Measurements from ENCODE around the gene LIMD2. TPM values are rescaled to one million over a fixed set of nuclear protein-coding genes. Genes with fewer than 3 reads are reported as not detected.

LIMD2 gene
- total RNA-seq, 4 donors from 2014 or later, result 3.8 to 23.2 (median 11.8) TPM

DNA sequence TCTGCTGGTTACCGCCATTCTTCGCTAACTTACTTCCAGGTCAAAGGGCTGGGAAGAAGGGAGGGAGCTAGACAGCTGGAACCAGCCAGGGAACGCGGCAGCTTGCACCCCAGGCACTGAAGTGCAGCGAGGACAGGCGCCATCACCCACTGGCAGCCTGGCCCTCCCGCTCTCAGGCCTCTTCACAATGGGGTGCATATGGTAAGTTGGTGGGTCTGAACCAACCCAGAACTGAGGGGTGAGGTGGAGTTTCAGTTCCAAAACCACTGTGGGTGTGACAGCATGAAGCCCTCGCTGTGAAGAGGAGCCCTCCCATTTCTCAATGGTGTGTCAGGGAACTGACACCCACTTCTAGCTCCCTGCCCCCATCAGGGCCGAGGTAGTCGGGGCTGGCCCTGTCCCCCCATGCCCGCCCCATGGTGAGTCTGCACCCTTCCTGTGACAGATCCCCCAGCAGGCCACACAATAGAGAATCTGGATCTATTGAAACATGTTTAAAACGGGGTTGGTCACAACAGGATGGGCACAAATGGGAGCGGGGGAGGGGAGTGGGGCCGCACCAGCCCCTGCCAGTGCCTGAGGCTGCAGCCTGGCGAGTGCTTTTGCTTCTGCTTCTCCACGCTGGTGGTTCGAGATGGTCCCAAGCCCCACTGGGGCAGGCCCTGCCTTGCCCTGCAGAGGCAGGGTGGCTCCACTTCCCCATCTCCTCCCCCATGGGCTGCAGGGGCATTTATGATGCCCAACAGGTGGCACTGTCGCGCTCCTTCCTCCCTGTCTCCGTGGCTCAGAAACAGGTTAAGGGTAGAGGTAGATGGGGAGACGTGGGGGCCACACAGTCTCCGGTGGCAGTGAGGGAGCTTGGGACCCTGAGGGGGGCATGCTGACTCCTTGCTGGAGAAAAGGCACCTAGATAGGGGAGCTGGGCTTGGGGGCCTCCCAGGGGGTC is 2.3 kb downstream of the LIMD2 start:
- intact Hi-C loops (cut with DNase I; ENCODE audit: low total_unique reads), result no loop called here
- no peak overlapping the region for H3K4me3 ChIP-seq
- no peak for TF ChIP-seq POLR2A (IDR thresholded peaks at IDR 0.05)
- TF ChIP-seq, protein P1, sequence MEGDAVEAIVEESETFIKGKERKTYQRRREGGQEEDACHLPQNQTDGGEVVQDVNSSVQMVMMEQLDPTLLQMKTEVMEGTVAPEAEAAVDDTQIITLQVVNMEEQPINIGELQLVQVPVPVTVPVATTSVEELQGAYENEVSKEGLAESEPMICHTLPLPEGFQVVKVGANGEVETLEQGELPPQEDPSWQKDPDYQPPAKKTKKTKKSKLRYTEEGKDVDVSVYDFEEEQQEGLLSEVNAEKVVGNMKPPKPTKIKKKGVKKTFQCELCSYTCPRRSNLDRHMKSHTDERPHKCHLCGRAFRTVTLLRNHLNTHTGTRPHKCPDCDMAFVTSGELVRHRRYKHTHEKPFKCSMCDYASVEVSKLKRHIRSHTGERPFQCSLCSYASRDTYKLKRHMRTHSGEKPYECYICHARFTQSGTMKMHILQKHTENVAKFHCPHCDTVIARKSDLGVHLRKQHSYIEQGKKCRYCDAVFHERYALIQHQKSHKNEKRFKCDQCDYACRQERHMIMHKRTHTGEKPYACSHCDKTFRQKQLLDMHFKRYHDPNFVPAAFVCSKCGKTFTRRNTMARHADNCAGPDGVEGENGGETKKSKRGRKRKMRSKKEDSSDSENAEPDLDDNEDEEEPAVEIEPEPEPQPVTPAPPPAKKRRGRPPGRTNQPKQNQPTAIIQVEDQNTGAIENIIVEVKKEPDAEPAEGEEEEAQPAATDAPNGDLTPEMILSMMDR (IDR thresholded peaks at IDR 0.05), result peak in 1 of 4 experiments; percentile 14

DNA sequence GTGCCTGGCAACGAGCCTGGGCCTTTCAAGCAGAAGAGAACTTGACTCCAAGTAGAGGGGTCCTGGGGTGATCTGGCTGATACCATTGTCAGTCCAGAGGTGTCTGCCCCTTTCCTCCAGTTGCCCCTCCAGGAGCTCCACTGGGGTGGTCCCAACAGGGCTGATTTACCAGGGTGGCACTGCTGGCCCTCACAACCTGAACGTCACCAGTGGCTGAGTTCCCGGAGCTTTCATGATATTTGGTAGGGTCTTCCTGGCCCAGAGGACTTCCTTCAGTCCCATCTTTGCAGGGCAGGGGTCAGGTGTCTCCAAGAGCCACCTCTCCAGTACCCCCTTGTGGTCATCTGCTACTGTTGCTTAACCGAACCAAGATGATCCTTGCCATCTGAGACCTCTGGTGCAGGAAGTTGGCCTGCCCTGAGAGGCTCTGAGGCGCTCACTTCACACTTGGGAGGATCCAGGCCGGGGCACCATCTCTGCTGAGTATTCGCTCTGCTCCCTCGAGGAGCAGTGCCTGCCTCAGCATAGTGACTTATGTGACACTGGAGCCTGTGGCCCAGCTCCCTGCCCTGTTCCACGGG is 3.5 kb downstream of the LIMD2 start:
- no peak for TF ChIP-seq POLR2A (IDR thresholded peaks at IDR 0.05)
- TF ChIP-seq, protein P1 (IDR thresholded peaks at IDR 0.05), result peak in 3 of 4 experiments; percentile 16 to 23 (median 21)
- Histone ChIP-seq H3K9me3 (no peaks in the 10 kb centered on the region), H3K27ac (no peak overlapping the region), H3K4me1 (peaks cover 0 to 10% of the 10 kb centered on the region in 2 donors), H3K27me3 (no peaks in the 10 kb centered on the region), H3K36me3 (no peaks in the 10 kb centered on the region), H3K4me3 (no peak overlapping the region)
- DNase-seq, result no peak
- intact Hi-C loops (cut with DNase I; ENCODE audit: low total_unique reads), result no loop called here

More for the DNA sequence above, 2.3 kb downstream of the LIMD2 start:
- no peak for DNase-seq
- peaks cover 0 to 10% of the 10 kb centered on the region in 2 donors for H3K4me1 ChIP-seq
- no peaks in the 10 kb centered on the region for H3K36me3 ChIP-seq
- H3K27ac ChIP-seq, result no peak overlapping the region
- H3K27me3 ChIP-seq, result no peaks in the 10 kb centered on the region
- H3K9me3 ChIP-seq, result no peaks in the 10 kb centered on the region

DNA sequence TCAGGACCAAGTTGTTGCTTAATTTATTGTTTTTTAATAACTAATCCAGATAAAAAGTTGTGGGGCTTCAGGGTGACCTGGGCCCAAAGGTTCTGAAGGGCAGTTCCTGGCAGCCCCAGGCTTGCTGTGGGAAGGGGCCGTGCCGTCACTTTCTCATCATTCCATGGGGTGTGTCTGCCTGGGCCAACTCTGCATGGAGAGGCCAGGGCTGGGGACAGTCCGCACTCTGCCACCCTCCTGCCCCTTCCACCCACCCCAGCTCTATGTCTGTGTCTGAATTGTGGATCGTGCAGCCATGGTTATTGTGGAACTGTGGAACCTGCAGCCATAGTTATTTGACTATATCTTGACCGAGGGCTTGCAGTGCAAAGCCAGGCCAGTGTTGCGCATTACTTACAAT is 4.0 kb downstream of the LIMD2 start:
- Histone ChIP-seq H3K27me3 (no peaks in the 10 kb centered on the region), H3K36me3 (no peaks in the 10 kb centered on the region), H3K27ac (no peak overlapping the region), H3K4me1 (peaks cover 0 to 5% of the 10 kb centered on the region in 2 donors), H3K9me3 (no peaks in the 10 kb centered on the region), H3K4me3 (no peak overlapping the region)
- no peak for TF ChIP-seq POLR2A (IDR thresholded peaks at IDR 0.05)
- TF ChIP-seq, protein P1 (IDR thresholded peaks at IDR 0.05), result no peak
- no peak for DNase-seq
- intact Hi-C loops (cut with DNase I; ENCODE audit: low total_unique reads), result no loop called here

DNA sequence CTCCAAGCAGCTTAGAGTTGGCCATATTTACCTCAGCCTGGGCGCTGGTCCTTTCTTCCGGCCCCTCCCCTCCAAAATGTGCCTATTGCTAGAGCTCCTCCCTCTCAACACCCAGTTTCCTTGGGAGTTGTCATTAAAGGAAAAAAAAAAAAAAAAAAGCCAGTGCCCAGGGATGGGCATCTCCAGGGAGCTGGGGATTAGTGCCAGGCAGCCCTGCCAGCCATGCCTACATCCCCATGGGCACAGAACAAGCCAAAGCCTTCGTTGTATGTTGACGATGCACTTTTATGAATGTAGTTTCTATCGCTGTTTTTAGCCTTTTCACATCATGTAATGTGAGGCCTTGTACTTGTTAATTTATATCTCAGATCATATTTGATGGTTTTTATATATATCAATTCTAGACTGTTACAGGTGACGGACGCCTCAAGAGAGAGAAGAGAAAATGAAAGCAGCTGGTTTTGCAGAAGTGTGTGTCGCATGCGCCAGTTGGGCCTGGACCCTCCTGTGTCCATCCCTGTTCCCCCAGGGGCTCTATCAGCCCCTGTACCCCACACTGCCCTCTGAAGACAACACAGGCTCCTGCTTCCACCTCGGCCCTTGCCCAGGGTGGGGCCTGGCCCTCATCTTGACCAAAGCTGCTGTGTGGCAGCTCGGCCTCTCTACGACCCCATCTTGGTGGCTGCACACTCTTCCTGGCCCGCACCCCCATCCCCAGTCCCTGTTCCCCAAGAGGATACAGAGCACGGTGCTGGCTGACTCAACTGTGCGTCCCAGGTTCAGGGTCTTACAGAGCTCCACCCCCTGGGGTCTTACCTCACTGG is 4.8 kb downstream of the LIMD2 start:
- Histone ChIP-seq H3K27ac (no peak overlapping the region), H3K4me3 (no peak overlapping the region), H3K9me3 (no peaks in the 10 kb centered on the region), H3K4me1 (no peaks in the 10 kb centered on the region), H3K27me3 (no peaks in the 10 kb centered on the region), H3K36me3 (no peaks in the 10 kb centered on the region)
- intact Hi-C loops (cut with DNase I; ENCODE audit: low total_unique reads), result no loop called here
- DNase-seq, result no peak
- TF ChIP-seq POLR2A (IDR thresholded peaks at IDR 0.05), result no peak
- TF ChIP-seq, protein P1 (IDR thresholded peaks at IDR 0.05), result no peak
